SK-N-SH (cell line): ENCODE results near the gene TMEM140.
"Not testable (repeated sequence)": the region's sequence is repeated elsewhere in the genome, so short reads cannot be mapped to it uniquely, and the experiment has no call there.

Source experiments
- CTCF ChIP-seq: fragments of 200-600 bp; sonication (generic); IDR thresholded peaks from 2 replicates; pipeline ENCODE4 v1.6.1; 2017; ENCODE audit warnings: antibody characterized with exemption, mild to moderate bottlenecking, moderate library complexity
- EP300 ChIP-seq, 2 experiments: IDR thresholded peaks; 2 replicates each; pipeline versions ENCODE4 v1.4.0 to v1.6.1; 2012; ENCODE audit warnings: borderline replicate concordance in 1 of 2, low read depth in 1 of 2, low read length in 1 of 2
- EZH2phosphoT487 ChIP-seq: fragments of 200-600 bp; sonication (generic); IDR thresholded peaks from 2 replicates; pipeline ENCODE4 v1.6.1; 2017; ENCODE audit warnings: low read depth, mixed run types, mild to moderate bottlenecking, antibody characterized with exemption, moderate library complexity, borderline replicate concordance
- FOXJ3 ChIP-seq: sonication (generic); formaldehyde crosslinking; IDR thresholded peaks from 2 replicates; pipeline ENCODE4 v1.5.1; 2020; ENCODE audit warnings: mild to moderate bottlenecking, missing genetic modification reagents
- JUND ChIP-seq: IDR thresholded peaks from 2 replicates; pipeline ENCODE4 v1.4.0; 2012
- MAX ChIP-seq: IDR thresholded peaks from 2 replicates; pipeline ENCODE4 v1.4.0; 2012; ENCODE audit warnings: low read depth
- MXI1 ChIP-seq: IDR thresholded peaks from 2 replicates; pipeline ENCODE4 v1.6.1; 2012; ENCODE audit warnings: mild to moderate bottlenecking, low read depth, low read length, improper control_type of control experiment
- REST ChIP-seq: IDR thresholded peaks from 2 replicates; pipeline ENCODE4 v1.6.1; 2012; ENCODE audit warnings: mild to moderate bottlenecking, low read depth, low read length, moderate library complexity
- USF1 ChIP-seq: IDR thresholded peaks from 2 replicates; pipeline ENCODE4 v1.4.0; 2012; ENCODE audit warnings: low read depth, borderline replicate concordance
- YY1 ChIP-seq: IDR thresholded peaks from 2 replicates; pipeline ENCODE4 v1.4.0; 2012; ENCODE audit warnings: low read depth, mild to moderate bottlenecking

GRCh38 chr7:135211946-135212685, 64.2 kb downstream of the TMEM140 start:
- TF ChIP-seq CTCF; JUND; MXI1; EP300 (IDR thresholded peaks at IDR 0.05; ENCODE audit: borderline replicate concordance in 1 of 2, low read depth in 1 of 2, low read length in 1 of 2); REST; USF1; FOXJ3 (CRISPR knock-in tag); EZH2phosphoT487: not testable (repeated sequence)
- TF ChIP-seq MAX = peak; percentile 36
- TF ChIP-seq YY1 = 0 out of 2 replicates have a peak, but pooled peaks have one; percentile 6
